Transverse colon (tissue), 3 donors: Measurements from ENCODE around the gene GNG4.

ENCODE experiments used
- CTCF ChIP-seq, 5 experiments: fragments of 200-600 bp in 3 of 5; fragments of 450-650 bp in 2 of 5; sonication (generic) in 3 of 5; IDR thresholded peaks; 1 replicate in 2 of 5; 2 replicates in 3 of 5; pipeline ENCODE4 v1.5.1; 2016 to 2017; ENCODE audit warnings: antibody characterized with exemption in 5 of 5, inconsistent platforms in 3 of 5, mild to moderate bottlenecking in 2 of 5, moderate library complexity in 1 of 5
- EP300 ChIP-seq: sonication (generic); formaldehyde crosslinking; IDR thresholded peaks from one replicate; pipeline ENCODE4 v1.6.1; 2017; ENCODE audit warnings: antibody characterized with exemption, low read depth
- POLR2A ChIP-seq: fragments of 450-650 bp; IDR thresholded peaks from one replicate; pipeline ENCODE4 v1.6.1; 2016; ENCODE audit warnings: antibody characterized with exemption, mild to moderate bottlenecking, moderate library complexity

DNA sequence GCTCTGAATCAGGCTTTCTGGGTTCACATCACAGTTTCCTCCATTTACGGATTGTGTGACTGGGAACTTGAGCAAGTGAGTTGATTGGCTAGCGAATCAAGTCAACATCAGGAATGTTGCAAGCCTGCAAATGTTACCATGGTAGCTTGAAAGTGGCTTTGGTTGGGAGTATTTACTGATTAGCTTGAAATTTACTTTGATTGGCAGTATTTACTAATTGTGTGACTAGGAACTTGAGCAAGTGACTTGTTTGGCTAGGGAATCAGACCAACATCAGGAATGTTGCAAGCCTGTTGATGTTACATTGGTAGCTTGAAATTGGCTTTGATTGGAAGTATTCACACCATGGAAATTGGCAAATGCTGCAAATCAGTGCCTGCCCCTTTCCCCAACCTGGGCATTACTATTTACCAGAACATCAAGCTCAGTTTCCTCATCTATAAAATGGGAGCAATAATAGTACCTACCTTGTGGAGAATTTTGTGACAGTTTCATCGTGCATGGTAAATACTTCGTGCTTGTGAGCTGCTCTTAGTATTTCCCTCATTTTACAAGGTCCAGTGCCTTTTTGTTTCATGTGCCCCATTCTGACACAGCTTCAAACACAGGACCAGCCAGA, 122.3 kb downstream of the GNG4 start:
- TF ChIP-seq CTCF (IDR thresholded peaks at IDR 0.05) (no peak), EP300 (no peak), POLR2A (no peak)
